DND-41 (cell line): ENCODE data around the gene KREMEN2.

ENCODE experiments used
- ATAC-seq: fragments of 200-7000 bp; cut with Tn5 transposase; 3 replicates; pipeline ENCODE4 v1.9.1; 2021; ENCODE audit warnings: low read depth; ENCODE audit not compliant: insufficient read depth
- DNase-seq: peaks from one replicate; pipeline ENCODE4 v3.0.0-alpha.2; 2020
- H2AFZ ChIP-seq: 2 replicates; pipeline ENCODE4 v1.6.0; 2012; ENCODE audit warnings: low read depth, low read length
- H3K27ac ChIP-seq: 2 replicates; pipeline ENCODE4 v1.5.1; 2012; ENCODE audit warnings: low read length, inconsistent platforms
- H3K27me3 ChIP-seq: fragments of 200-600 bp; sonication (generic); 2 replicates; pipeline ENCODE4 v1.6.0; 2012; ENCODE audit warnings: low read length, mild to moderate bottlenecking, inconsistent platforms; ENCODE audit not compliant: insufficient read depth, poor library complexity
- H3K36me3 ChIP-seq: 2 replicates; pipeline ENCODE4 v1.5.1; 2012; ENCODE audit warnings: low read length, inconsistent platforms; ENCODE audit not compliant: insufficient read depth
- H3K4me1 ChIP-seq: 2 replicates; pipeline ENCODE4 v1.5.1; 2012; ENCODE audit warnings: mild to moderate bottlenecking, low read length; ENCODE audit not compliant: insufficient read depth
- H3K4me2 ChIP-seq: 2 replicates; pipeline ENCODE4 v1.6.0; 2012; ENCODE audit warnings: mild to moderate bottlenecking, moderate library complexity, low read length, inconsistent platforms; ENCODE audit not compliant: insufficient read depth
- H3K4me3 ChIP-seq, 2 experiments: fragments of 200-600 bp in 1 of 2; shearing (Covaris generic) in 1 of 2; 2 replicates each; pipeline ENCODE4 v1.5.1; 2012 to 2016; ENCODE audit warnings: inconsistent platforms in 2 of 2, low read length in 2 of 2, mild to moderate bottlenecking in 2 of 2, low read depth in 1 of 2, moderate library complexity in 1 of 2
- H3K79me2 ChIP-seq: 2 replicates; pipeline ENCODE4 v1.6.0; 2012; ENCODE audit warnings: low read length, inconsistent platforms; ENCODE audit not compliant: insufficient read depth
- H3K9ac ChIP-seq: 2 replicates; pipeline ENCODE4 v1.6.0; 2012; ENCODE audit warnings: low read depth, mild to moderate bottlenecking, inconsistent platforms, low read length, moderate library complexity
- H3K9me3 ChIP-seq: 2 replicates; pipeline ENCODE4 v1.5.1; 2012; ENCODE audit warnings: low read length, moderate library complexity, mild to moderate bottlenecking, inconsistent platforms; ENCODE audit not compliant: insufficient read depth, severe bottlenecking
- H4K20me1 ChIP-seq: 2 replicates; pipeline ENCODE4 v1.6.0; 2012; ENCODE audit warnings: low read length; ENCODE audit not compliant: insufficient read depth
- EZH2 ChIP-seq: IDR thresholded peaks from 3 replicates; pipeline ENCODE4 v1.6.1; 2012; ENCODE audit warnings: borderline replicate concordance, low read depth, mild to moderate bottlenecking, moderate library complexity, low read length, inconsistent platforms; ENCODE audit not compliant: severe bottlenecking
- TF ChIP-seq, protein P1 (sequence below): IDR thresholded peaks from 2 replicates; pipeline ENCODE4 v1.5.1; 2012; ENCODE audit warnings: borderline replicate concordance, low read length, moderate library complexity, mild to moderate bottlenecking; ENCODE audit not compliant: poor library complexity, severe bottlenecking; ENCODE audit errors: extremely low read depth

The KREMEN2 gene

DNA sequence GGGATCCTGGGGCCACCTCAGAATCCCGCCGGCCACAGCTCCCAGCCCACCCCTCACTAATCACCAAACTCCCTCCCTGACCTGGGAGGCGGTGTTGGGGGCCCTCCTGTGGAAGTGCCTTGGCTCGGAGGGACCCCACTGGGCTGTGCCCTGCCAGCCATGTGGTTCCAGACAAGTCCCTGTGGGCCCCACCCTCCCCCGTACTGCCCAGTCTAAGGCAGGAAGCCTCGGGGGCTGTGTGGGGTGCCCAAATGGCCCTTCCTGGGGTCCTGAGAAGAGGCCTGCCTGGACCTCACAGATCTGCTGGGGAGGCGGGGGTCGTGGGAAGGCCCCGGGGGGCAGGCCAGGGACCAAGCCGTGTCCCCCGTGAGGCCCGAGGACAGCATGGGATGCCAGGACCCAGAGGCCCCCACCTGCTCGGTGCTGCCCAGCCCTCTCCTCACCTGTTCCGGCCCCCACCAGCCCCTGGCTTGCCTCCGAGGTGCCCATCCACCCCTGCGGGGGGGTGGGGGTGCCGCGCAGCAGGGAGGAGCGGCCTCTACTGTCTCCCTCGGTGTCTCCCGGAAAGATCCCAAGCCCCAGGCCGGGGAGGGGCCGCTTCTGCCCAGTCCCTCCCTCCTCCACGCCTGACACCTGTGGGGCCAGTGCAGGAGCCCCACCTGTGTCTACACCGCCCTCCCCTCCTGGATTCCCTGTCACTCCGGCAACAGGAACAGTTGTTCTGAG is 9.3 kb upstream of the KREMEN2 start:
- TF ChIP-seq, protein P1, sequence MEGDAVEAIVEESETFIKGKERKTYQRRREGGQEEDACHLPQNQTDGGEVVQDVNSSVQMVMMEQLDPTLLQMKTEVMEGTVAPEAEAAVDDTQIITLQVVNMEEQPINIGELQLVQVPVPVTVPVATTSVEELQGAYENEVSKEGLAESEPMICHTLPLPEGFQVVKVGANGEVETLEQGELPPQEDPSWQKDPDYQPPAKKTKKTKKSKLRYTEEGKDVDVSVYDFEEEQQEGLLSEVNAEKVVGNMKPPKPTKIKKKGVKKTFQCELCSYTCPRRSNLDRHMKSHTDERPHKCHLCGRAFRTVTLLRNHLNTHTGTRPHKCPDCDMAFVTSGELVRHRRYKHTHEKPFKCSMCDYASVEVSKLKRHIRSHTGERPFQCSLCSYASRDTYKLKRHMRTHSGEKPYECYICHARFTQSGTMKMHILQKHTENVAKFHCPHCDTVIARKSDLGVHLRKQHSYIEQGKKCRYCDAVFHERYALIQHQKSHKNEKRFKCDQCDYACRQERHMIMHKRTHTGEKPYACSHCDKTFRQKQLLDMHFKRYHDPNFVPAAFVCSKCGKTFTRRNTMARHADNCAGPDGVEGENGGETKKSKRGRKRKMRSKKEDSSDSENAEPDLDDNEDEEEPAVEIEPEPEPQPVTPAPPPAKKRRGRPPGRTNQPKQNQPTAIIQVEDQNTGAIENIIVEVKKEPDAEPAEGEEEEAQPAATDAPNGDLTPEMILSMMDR = no peak
- TF ChIP-seq EZH2 = no peak
- H3K27me3 ChIP-seq = no peaks in the 10 kb centered on the region
- H3K4me2 ChIP-seq = no peak overlapping the region
- no peaks in the 10 kb centered on the region for H3K4me1 ChIP-seq
- H3K4me3 ChIP-seq = no peak overlapping the region
- peaks cover under 1% of the 10 kb centered on the region; the same call in 1 of the 2 replicates for H3K36me3 ChIP-seq
- no peak overlapping the region for H3K27ac ChIP-seq
- no peaks in the 10 kb centered on the region for H3K79me2 ChIP-seq
- H4K20me1 ChIP-seq = no peaks in the 10 kb centered on the region; the same call in 1 of the 2 replicates
- no peak overlapping the region for H2AFZ ChIP-seq
- no peaks in the 10 kb centered on the region for H3K9me3 ChIP-seq
- no peak for DNase-seq
- ATAC-seq = no peak
- no peak overlapping the region for H3K9ac ChIP-seq

DNA sequence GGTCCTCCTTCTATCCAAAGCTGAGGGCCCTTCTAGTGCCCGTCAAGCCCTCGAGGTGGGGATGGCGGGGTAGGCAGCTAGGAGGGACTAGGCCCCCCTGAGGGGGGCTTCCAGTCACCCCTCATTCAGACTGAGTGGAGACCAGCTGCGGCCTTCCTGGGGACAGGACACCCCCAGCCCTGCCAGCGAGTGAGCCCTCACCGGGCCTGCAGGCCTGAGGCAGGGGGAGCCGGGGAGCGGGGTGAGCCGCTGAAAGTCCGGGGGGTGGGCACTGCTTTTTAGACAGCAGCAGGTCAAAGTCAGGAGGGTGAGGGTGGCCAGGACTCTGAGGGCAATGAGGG is 8.7 kb upstream of the KREMEN2 start:
- no peak overlapping the region for H3K27ac ChIP-seq
- no peak overlapping the region for H2AFZ ChIP-seq
- TF ChIP-seq, protein P1 = no peak
- no peak for TF ChIP-seq EZH2
- DNase-seq (no peak), ATAC-seq (no peak)
- H3K4me1 ChIP-seq = no peaks in the 10 kb centered on the region
- no peak overlapping the region for H3K4me3 ChIP-seq
- H3K9me3 ChIP-seq = no peaks in the 10 kb centered on the region
- H3K27me3 ChIP-seq = no peaks in the 10 kb centered on the region
- H3K9ac ChIP-seq = no peak overlapping the region
- no peak overlapping the region for H3K4me2 ChIP-seq
- no peaks in the 10 kb centered on the region for H3K79me2 ChIP-seq
- H4K20me1 ChIP-seq = no peaks in the 10 kb centered on the region; the same call in 1 of the 2 replicates
- no peaks in the 10 kb centered on the region for H3K36me3 ChIP-seq

DNA sequence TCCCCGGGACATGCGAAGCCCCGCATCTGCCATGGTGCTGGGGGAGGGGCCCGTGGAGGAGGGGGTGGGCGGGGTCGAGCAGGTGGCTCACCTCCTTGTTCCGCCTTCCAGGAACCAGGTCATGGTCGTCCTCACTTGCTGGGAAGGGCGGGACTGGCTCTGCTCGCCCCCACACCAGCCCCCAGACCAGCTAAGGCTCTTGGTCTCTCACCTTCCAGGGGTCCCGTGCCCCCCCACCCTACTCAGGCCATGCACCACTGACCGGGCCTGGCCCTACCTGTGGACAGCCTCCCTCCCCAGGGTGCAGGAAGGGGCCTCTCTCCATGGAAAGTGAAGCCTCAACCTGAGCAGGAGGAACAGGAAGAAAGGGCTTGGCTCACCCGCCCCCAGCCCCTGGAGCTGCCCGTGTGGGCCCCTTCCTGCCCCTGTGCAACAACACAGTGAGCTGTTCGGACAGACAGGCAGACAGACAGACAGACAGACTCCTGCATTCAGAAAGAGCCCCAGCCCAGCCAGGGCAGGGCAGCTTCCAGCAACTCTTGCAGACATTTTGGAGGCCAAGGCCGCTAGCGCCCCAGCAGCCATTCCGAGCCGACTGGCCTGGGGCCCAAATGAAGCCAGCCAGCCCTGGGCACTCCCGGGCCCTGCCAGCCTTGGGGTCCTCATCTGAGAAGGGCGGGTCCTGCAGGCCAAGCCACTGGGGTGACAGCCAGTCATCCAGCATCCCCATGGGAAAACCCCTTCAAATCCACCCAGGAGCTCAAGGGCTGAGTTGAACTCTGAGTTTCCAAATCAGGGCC is 8.1 kb upstream of the KREMEN2 start:
- Histone ChIP-seq H2AFZ (no peak overlapping the region), H3K9me3 (no peaks in the 10 kb centered on the region), H4K20me1 (no peaks in the 10 kb centered on the region; the same call in 1 of the 2 replicates), H3K9ac (no peak overlapping the region), H3K27ac (no peak overlapping the region), H3K36me3 (no peaks in the 10 kb centered on the region), H3K27me3 (no peaks in the 10 kb centered on the region), H3K4me3 (no peak overlapping the region), H3K4me2 (no peak overlapping the region), H3K79me2 (no peaks in the 10 kb centered on the region), H3K4me1 (no peaks in the 10 kb centered on the region)
- ATAC-seq (no peak), DNase-seq (no peak)
- TF ChIP-seq, protein P1 = no peak
- no peak for TF ChIP-seq EZH2
